Measurements from ENCODE around the gene ALK.

ALK gene

GRCh38 chr2:29370173-29370572 is 551.2 kb downstream of the ALK start:
- no peak for DNase-seq (ENCODE audit: low read depth in 3 of 3)

GRCh38 chr2:29368659-29369040 is 552.7 kb downstream of the ALK start:
- no peak for DNase-seq (ENCODE audit: low read depth in 3 of 3)

- DNase-seq (ENCODE audit: low read depth in 3 of 3), result no peak
These were observed 553.3 kb downstream of the ALK start for GRCh38 chr2:29367986-29368658.

- DNase-seq (ENCODE audit: low read depth in 3 of 3), result no peak
These were observed 558.3 kb downstream of the ALK start for GRCh38 chr2:29363111-29363510.

DNA sequence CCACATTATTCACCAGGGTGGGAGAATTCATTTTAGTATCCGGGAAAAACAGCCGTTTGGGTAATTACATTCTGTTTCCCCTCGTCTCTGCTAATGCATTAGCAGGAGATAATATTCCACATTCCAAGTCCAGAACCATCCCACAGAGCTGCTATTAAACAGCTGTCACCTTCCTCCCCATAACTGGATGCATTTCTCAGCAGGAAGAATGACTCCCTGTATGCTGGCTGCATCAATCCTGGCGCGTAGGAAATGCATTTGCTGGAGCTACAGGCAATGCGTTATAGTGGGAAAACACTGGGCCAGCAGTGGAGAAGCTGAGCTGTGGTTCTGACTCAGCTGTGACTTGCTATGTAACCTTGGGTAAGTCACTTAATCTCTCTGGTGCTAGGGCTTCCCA is 560.2 kb downstream of the ALK start:
- no peak for DNase-seq (ENCODE audit: low read depth in 3 of 3)

DNA sequence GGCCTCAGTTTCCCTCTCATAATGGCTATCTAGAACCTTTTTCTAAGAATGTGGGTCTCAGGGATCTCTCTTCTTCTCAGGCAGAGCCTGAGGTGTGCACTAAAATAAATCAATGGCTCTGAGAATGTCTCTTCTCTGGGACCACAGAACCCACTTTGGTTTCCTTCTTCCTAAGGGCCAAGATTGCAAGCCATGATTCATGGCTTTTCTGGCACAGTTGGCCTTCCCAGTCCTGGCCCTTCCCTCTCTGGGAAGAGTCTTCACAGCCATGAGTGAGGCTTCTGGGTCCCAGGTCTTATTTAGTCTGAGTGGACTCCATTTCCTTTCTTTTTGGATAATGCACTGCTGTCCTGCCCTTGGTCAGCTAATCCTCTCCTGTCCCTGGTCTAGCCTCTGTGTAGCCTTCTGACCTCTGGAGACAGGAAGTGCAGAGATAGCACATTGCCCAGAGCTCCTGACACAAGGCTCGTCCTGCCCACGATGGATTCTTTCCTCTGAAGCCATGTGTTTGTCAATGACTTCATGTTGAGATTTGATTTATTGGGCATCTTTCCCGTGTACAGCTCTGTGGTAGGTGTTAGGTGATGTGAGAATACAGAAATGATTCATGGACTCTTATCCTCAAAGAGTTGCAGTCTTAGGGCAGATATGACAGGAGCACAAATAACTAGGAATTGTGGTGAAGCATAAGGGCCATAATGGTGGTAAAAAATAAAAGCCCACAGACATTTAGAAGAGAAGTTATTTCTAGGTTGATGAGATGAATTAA is 561.2 kb downstream of the ALK start:
- DNase-seq (ENCODE audit: low read depth in 3 of 3), result no peak

DNA sequence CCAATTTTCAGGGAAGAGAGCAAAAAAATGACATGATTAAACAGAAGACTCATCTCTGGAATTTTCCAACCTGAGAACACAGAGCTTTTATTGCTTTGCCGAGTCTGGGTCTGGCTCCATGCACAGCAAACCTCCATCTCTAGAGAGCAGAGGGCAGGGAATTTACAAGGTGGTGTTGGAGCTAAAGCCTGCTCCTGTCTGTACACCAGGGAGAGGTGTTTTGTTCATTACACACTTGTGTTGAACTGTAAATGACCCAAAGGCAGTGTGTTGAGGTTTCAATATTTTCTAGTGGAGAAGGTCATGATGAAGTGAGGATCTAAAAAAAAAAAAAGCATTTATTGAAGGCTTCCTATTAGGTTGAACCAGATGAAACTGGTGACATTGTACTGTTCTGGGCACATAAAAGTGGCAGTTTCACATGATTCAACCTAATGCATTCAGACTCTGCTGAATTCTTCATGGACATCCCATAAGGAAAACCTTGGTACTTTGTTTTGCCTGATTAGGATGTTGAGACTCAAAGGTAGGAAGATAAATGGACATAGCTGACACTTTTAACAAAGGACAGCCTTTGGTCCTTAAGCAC is 567.9 kb downstream of the ALK start:
- DNase-seq (ENCODE audit: low read depth in 3 of 3), result no peak

DNA sequence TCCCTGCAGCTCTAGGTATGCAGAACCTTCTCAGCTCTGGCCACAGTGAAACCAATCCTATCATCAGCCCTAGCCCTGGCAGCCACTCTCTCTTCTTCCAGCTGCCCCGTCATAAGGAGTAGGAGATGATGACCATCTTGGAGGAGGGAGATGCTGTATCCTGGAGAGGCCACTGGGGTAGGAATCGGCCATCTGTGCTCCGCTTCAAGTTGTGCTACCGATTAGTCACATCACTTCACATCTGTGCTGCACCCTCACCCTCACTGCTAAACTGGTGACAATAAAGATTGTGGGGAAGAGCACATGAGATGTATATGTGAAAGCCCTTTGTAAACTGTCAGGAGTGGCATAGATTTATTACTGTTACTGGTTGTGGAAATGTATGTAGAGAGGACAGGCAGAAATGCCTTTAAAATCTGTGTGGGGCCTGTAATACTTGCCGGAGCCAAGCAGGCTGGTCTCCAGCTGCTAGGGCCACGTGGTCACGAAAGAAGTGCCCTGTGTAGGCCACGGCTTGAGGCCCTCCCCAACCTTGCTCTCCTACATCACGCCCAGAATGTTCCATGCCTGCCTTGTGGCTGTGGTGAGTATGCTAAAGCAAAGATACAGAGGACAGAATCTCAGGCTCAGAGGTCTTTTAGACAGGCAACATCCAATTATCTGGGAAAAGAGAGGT is 569.3 kb downstream of the ALK start:
- no peak for DNase-seq (ENCODE audit: low read depth in 3 of 3)

DNA sequence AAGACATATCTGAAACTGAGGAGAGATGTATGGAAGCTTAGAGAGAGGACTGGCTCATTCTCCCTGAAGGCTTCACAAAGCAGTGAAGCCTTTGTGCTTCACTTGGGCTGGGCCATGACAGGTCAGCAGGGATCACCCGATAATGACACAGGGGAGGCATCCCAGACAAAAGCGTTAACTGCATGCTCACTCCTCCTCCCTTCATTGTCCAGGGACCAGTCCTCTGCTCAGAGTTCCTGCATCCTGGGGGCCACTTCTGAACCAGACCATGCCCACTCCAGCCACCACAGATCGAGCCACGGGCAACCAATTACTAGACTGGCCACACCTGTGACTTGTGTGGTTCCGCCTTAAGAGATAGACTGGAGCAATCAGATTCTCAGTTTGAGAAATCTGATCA is 570.1 kb downstream of the ALK start:
- no peak for DNase-seq (ENCODE audit: low read depth in 3 of 3)

GRCh38 chr2:29349316-29350030 is 571.9 kb downstream of the ALK start:
- no peak for DNase-seq (ENCODE audit: low read depth in 3 of 3)

DNA sequence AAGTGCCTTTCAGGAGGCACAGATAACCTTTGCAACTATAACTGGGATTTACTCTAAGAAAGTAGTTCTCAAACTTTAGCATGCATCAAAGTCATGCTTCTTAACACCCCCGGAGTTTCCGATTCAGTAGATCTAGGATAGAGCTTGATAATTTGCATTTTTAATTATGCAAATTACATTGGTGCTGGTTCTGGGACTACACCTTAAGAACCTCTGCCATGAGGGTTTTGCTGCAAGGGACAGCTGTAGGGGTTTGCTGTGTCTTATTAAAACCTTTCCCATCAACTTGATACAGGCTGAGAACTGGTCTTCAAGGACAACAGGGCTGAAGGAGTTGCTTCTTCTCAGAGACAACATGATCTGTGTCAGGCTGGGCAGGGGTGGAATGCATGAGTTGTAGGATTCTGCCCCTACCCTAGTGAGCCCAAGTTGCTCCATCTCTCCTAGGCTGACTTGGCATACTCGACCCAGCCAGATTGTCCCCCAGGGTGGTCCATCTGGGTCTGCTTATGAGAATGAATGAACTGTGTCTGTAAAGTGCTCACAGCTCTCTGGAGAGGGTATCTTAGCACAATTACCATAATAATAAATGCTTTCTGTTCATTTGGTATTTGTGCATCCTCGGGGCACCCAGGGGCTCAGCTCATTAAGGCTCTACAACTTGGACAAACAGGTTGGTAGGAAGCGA is 573.5 kb downstream of the ALK start:
- DNase-seq (ENCODE audit: low read depth in 3 of 3), result no peak

- no peak for DNase-seq (ENCODE audit: low read depth in 3 of 3)
These were observed 576.1 kb downstream of the ALK start for GRCh38 chr2:29345236-29345635.

- no peak for DNase-seq (ENCODE audit: low read depth in 3 of 3)
These were observed 577.6 kb downstream of the ALK start for GRCh38 chr2:29343830-29344229.

- no peak for DNase-seq (ENCODE audit: low read depth in 3 of 3)
These were observed 584.8 kb downstream of the ALK start for GRCh38 chr2:29336341-29337241.

- no peak for DNase-seq (ENCODE audit: low read depth in 3 of 3)
These were observed 586.0 kb downstream of the ALK start for GRCh38 chr2:29335396-29335795.

GRCh38 chr2:29334706-29335105 is 586.7 kb downstream of the ALK start:
- DNase-seq (ENCODE audit: low read depth in 3 of 3), result no peak

DNA sequence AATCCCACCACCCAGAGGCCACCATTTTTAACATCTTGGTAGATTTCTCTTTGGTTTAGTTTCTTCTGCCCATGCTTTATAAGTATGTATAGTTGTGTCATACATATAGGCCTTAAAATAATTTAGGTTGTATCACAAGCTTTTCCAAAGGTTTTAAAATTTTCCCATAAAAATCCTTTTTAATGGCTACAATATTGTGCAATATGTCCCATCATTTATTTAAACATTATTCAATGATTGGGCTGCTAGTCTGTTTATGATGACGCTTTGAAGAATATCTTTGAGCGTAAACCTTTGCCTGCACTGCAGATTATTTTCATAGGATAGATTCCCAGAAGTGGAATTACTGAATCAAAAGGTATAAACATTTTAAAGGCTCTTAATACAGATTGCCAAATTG is 588.8 kb downstream of the ALK start:
- no peak for DNase-seq (ENCODE audit: low read depth in 3 of 3)

- DNase-seq (ENCODE audit: low read depth in 3 of 3), result no peak
These were observed 591.5 kb downstream of the ALK start for GRCh38 chr2:29329899-29330298.

DNA sequence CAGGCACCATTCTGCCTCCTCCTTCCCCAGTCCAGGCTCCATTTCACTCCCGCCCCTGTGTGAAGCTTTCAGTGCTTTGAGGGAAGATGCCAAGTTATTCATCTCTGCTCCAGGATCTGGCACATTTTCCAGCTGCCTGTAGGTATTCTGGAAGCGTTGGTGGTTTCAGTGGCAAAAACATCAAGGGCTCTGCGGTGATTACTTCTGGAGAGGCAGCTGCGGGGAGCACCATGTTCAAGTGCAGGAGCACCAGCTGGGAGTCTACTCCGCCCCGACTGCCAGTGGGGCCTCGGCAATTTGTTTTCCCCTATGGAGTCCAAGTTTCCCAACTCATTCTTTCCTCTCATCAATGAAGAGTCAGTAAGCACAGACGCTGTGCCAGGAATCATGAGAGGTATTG is 594.5 kb downstream of the ALK start:
- no peak for DNase-seq (ENCODE audit: low read depth in 3 of 3)

- no peak for DNase-seq (ENCODE audit: low read depth in 3 of 3)
These were observed 595.8 kb downstream of the ALK start for GRCh38 chr2:29325544-29325943.

Data from stimulated activated CD4-positive, alpha-beta T cell treated with anti-CD3 and anti-CD28 coated beads, TNF-alpha, amount 100 ng/mL, for 4 hours (primary cell).